Endothelial cell of umbilical vein (primary cell): ENCODE results near the gene FNBP1L. TPM values are rescaled to one million over a fixed set of nuclear protein-coding genes. Genes with fewer than 3 reads are reported as not detected.

Experiments
- BruUV-seq: library from RNA; stranded (reverse); fragments of 400-500 nt; replicated peaks from 2 replicates; lab custom pipeline; 2021; lab: Mats Ljungman, UMichigan
- CTCF ChIA-PET: fragments of 300-600, 350-600 bp; sonication (Branson Sonifier 250); formaldehyde crosslinking; loops from one replicate; lab custom pipeline; 2021; ENCODE audit warnings: antibody characterized with exemption, inconsistent platforms; lab: Charles Lee
- POLR2A ChIA-PET: fragments of 300-600, 350-600 bp; sonication (Branson Sonifier 250); formaldehyde crosslinking; loops from one replicate; lab custom pipeline; 2021; ENCODE audit warnings: antibody characterized with exemption, inconsistent platforms; lab: Charles Lee
- DNase-seq: peaks from one replicate; pipeline ENCODE4 v3.0.0-alpha.2; 2011; ENCODE audit warnings: low read depth, low spot score
- FAIRE-seq: peaks from 2 replicates; lab custom pipeline; 2011; peaks lifted over from hg19 to GRCh38; lab: Jason Lieb, UNC
- H2AFZ ChIP-seq: 2 replicates; pipeline ENCODE4 v1.6.0; 2012; ENCODE audit warnings: low read depth, low read length, control low read depth, inconsistent platforms
- H3K27ac ChIP-seq: 2 replicates; pipeline ENCODE4 v1.5.1; 2011; ENCODE audit warnings: low read depth, mild to moderate bottlenecking, control low read depth, low read length, moderate library complexity; ENCODE audit not compliant: insufficient read depth
- H3K27me3 ChIP-seq, 2 experiments: 2 replicates each; pipeline versions ENCODE4 v1.6.0 to v1.6.1; 2011; ENCODE audit warnings: low read length in 2 of 2, mixed read lengths in 1 of 2; ENCODE audit not compliant: control insufficient read depth in 2 of 2, insufficient read depth in 2 of 2
- H3K36me3 ChIP-seq, 2 experiments: 2 replicates in 1 of 2; 3 replicates in 1 of 2; pipeline ENCODE4 v1.5.1; 2011; ENCODE audit warnings: low read length in 2 of 2, mild to moderate bottlenecking in 1 of 2, moderate library complexity in 1 of 2; ENCODE audit not compliant: control insufficient read depth in 2 of 2, insufficient read depth in 2 of 2; ENCODE audit errors: extremely low read depth in 1 of 2
- H3K4me1 ChIP-seq: 3 replicates; pipeline ENCODE4 v1.5.1; 2011; ENCODE audit warnings: mild to moderate bottlenecking, low read length; ENCODE audit not compliant: control insufficient read depth, insufficient read depth; ENCODE audit errors: extremely low read depth
- H3K4me2 ChIP-seq: 2 replicates; pipeline ENCODE4 v1.6.1; 2011; ENCODE audit warnings: low read length, control low read depth, mixed read lengths; ENCODE audit not compliant: insufficient read depth
- H3K4me3 ChIP-seq, 3 experiments: fragments of 200-600 bp in 1 of 3; sonication (generic), shearing (Covaris generic) in 1 of 3; replicated peaks in 1 of 3; 2 replicates each; pipeline ENCODE4 v1.5.1; 2011 to 2016; ENCODE audit warnings: control low read depth in 3 of 3, low read length in 3 of 3, mild to moderate bottlenecking in 2 of 3, inconsistent platforms in 1 of 3, low read depth in 1 of 3, moderate library complexity in 1 of 3; ENCODE audit not compliant: insufficient read depth in 1 of 3
- H3K79me2 ChIP-seq: 2 replicates; pipeline ENCODE4 v1.6.0; 2012; ENCODE audit warnings: low read length, inconsistent platforms; ENCODE audit not compliant: control insufficient read depth, insufficient read depth
- H3K9ac ChIP-seq: replicated peaks from 2 replicates; pipeline ENCODE3; 2011; ENCODE audit warnings: low read length, control low read depth; ENCODE audit not compliant: insufficient read depth; ENCODE audit errors: extremely low read depth
- H3K9me1 ChIP-seq: replicated peaks from 3 replicates; pipeline ENCODE4 v1.6.0; 2011; ENCODE audit warnings: mild to moderate bottlenecking, low read length; ENCODE audit not compliant: control insufficient read depth, insufficient read depth; ENCODE audit errors: extremely low read depth
- H3K9me3 ChIP-seq: replicated peaks from 2 replicates; pipeline ENCODE4 v1.5.1; 2012; ENCODE audit warnings: low read length, inconsistent platforms; ENCODE audit not compliant: control insufficient read depth, insufficient read depth
- H4K20me1 ChIP-seq: replicated peaks from 2 replicates; pipeline ENCODE3; 2011; ENCODE audit warnings: mild to moderate bottlenecking, low read length; ENCODE audit not compliant: control insufficient read depth, insufficient read depth; ENCODE audit errors: extremely low read depth
- CTCF ChIP-seq, 2 donors: IDR thresholded peaks; 1 replicate in 1 of 2; 2 replicates in 1 of 2; pipeline ENCODE4 v1.5.1; 2011; ENCODE audit warnings: low read length in 2 of 2, mild to moderate bottlenecking in 2 of 2, moderate library complexity in 2 of 2, control low read depth in 1 of 2, inconsistent platforms in 1 of 2, low read depth in 1 of 2; ENCODE audit not compliant: insufficient read depth in 1 of 2; ENCODE audit errors: extremely low read depth in 1 of 2
- EZH2 ChIP-seq: IDR thresholded peaks from 2 replicates; pipeline ENCODE4 v1.6.1; 2012; ENCODE audit warnings: borderline replicate concordance, low read depth, mild to moderate bottlenecking, moderate library complexity, low read length, inconsistent platforms; ENCODE audit not compliant: severe bottlenecking
- FOS ChIP-seq: IDR thresholded peaks from 2 replicates; pipeline ENCODE4 v1.6.1; 2011; ENCODE audit warnings: mild to moderate bottlenecking, low read length, moderate library complexity, borderline replicate concordance; ENCODE audit not compliant: insufficient read depth
- GATA2 ChIP-seq: IDR thresholded peaks from 2 replicates; pipeline ENCODE4 v1.7.0; 2011; ENCODE audit warnings: low read depth, mild to moderate bottlenecking, moderate library complexity, mixed read lengths, low read length; ENCODE audit not compliant: insufficient read length, insufficient read depth
- JUN ChIP-seq: IDR thresholded peaks from 2 replicates; pipeline ENCODE4 v1.6.1; 2011; ENCODE audit warnings: borderline replicate concordance, low read depth; ENCODE audit not compliant: insufficient read length, insufficient read depth
- MAX ChIP-seq: IDR thresholded peaks from 2 replicates; pipeline ENCODE4 v1.6.1; 2011; ENCODE audit not compliant: insufficient read depth, insufficient read length
- MYC ChIP-seq: IDR thresholded peaks from one replicate; pipeline ENCODE4 v1.6.1; 2011; ENCODE audit warnings: mild to moderate bottlenecking, low read depth, low read length
- POLR2A ChIP-seq: IDR thresholded peaks from 2 replicates; pipeline ENCODE4 v1.6.1; 2012; ENCODE audit warnings: low read depth, mild to moderate bottlenecking, control low read depth, low read length
- POLR2AphosphoS5 ChIP-seq: IDR thresholded peaks from 2 replicates; pipeline ENCODE4 v1.6.1; 2012; ENCODE audit warnings: low read depth, mild to moderate bottlenecking, control low read depth, low read length, moderate library complexity; ENCODE audit not compliant: insufficient read depth
- dilution Hi-C: fragments of 300-500 bp; cut with MboI; formaldehyde crosslinking; loops from one replicate; pipeline ENCODE4 v1.15.0; 2019; ENCODE audit warnings: low sequenced_read_pairs; ENCODE audit not compliant: extremely low pct_ligation_motif_present
- intact Hi-C: fragments of 100-400 bp; cut with micrococcal nuclease; formaldehyde crosslinking; loops from one replicate; pipeline ENCODE4 v1.10.0; 2022
- polyA plus RNA-seq, 4 experiments: library from polyadenylated mRNA; depleted of rRNA in 3 of 4; stranded (reverse) in 3 of 4; unstranded in 1 of 4; fragments of >200 nt; gene quantifications; 2 replicates each; pipeline versions ENCODE4 v1.2.1 to v1.2.3, GENCODE V29; 2011 to 2012; ENCODE audit warnings: missing spikeins in 1 of 4
- total RNA-seq: library from RNA; stranded (reverse); gene quantifications from 2 replicates; pipeline ENCODE4 v1.2.3, GENCODE V29; 2021

Gene FNBP1L
- total and polyA plus RNA-seq, 2 donors (not counting 3 experiments of a cell fraction or from before 2014, with no cell fraction given): 28.1 to 56.4 TPM

GRCh38 chr1:93408203-93408602 is 39.7 kb upstream of the FNBP1L start:
- TF ChIP-seq CTCF (IDR thresholded peaks at IDR 0.05; ENCODE audit: extremely low read depth in 1 of 2, insufficient read depth in 1 of 2, low read depth in 1 of 2, low read length in 2 of 2) (no peak), FOS (no peak), MAX (no peak), GATA2 (no peak), POLR2AphosphoS5 (no peak), MYC (no peak), POLR2A (no peak), JUN (no peak), EZH2 (no peak)
- POLR2A ChIA-PET: no interaction called here
- Histone ChIP-seq H3K27ac (no peak overlapping the region), H3K4me2 (no peak overlapping the region), H3K9me3 (no peaks in the 10 kb centered on the region), H3K4me3 (no peak overlapping the region), H3K4me1 (peaks cover 2% of the 10 kb centered on the region), H3K79me2 (no peaks in the 10 kb centered on the region), H3K9ac (no peak overlapping the region), H2AFZ (no peak overlapping the region), H3K27me3 (no peaks in the 10 kb centered on the region), H3K36me3 (no peaks in the 10 kb centered on the region), H4K20me1 (no peaks in the 10 kb centered on the region), H3K9me1 (no peaks in the 10 kb centered on the region)
- dilution Hi-C loops: no loop called here
- CTCF ChIA-PET: no interaction called here
- DNase-seq (no peak), FAIRE-seq (no peak)
- no TSS peak for BruUV-seq
- intact Hi-C loops: no loop called here
